SK-N-MC (cell line): ENCODE results near the gene SCAPER.

Experiments
- EZH2 ChIP-seq: fragments of 200-600 bp; sonication (generic); IDR thresholded peaks from one replicate; pipeline ENCODE4 v1.6.1; 2017; ENCODE audit warnings: antibody characterized with exemption
- FOXP2 ChIP-seq: optimal IDR thresholded peaks from 2 replicates; pipeline ENCODE3; 2011; ENCODE audit warnings: mild to moderate bottlenecking, moderate library complexity; ENCODE audit not compliant: insufficient read depth; ENCODE audit errors: extremely low read length, control extremely low read depth
- POLR2AphosphoS5 ChIP-seq: IDR thresholded peaks from 2 replicates; pipeline ENCODE4 v1.6.1; 2012; ENCODE audit warnings: mild to moderate bottlenecking, low read depth, low read length, borderline replicate concordance

DNA sequence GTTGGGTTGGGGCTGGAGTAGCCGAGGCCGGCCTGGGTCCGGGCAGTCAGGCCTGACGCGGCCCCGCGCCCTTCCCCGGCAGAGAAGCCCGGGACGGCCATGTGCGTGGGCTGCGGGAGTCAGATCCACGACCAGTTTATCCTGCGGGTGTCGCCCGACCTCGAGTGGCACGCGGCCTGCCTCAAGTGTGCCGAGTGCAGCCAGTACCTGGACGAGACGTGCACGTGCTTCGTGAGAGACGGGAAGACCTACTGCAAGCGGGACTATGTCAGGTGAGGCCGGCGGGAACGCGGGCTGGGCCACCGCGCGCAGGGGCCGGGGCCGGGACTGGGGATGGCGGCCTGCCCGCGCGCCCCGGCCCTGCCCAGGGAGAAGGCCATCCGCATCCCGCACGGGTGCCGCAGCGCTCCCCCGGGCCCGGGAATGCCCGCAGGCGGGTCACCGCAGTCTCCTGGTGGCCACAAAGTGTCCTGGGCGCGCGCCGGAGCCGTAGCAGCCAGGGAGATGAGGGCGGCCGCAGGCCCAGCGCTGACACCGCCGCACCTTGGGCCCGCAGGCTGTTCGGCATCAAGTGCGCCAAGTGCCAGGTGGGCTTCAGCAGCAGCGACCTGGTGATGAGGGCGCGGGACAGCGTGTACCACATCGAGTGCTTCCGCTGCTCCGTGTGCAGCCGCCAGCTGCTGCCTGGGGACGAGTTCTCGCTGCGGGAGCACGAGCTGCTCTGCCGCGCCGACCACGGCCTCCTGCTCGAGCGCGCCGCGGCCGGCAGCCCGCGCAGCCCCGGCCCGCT, 567.2 kb downstream of the SCAPER start:
- TF ChIP-seq EZH2 (no peak), POLR2AphosphoS5 (no peak), FOXP2 (no peak)
